ENCODE results near the gene FLOT1. TPM values are rescaled to one million over a fixed set of nuclear protein-coding genes. Genes with fewer than 3 reads are reported as not detected.

FLOT1 gene
- total and polyA plus RNA-seq, 11 donors: 166 to 310 (median 225) TPM

DNA sequence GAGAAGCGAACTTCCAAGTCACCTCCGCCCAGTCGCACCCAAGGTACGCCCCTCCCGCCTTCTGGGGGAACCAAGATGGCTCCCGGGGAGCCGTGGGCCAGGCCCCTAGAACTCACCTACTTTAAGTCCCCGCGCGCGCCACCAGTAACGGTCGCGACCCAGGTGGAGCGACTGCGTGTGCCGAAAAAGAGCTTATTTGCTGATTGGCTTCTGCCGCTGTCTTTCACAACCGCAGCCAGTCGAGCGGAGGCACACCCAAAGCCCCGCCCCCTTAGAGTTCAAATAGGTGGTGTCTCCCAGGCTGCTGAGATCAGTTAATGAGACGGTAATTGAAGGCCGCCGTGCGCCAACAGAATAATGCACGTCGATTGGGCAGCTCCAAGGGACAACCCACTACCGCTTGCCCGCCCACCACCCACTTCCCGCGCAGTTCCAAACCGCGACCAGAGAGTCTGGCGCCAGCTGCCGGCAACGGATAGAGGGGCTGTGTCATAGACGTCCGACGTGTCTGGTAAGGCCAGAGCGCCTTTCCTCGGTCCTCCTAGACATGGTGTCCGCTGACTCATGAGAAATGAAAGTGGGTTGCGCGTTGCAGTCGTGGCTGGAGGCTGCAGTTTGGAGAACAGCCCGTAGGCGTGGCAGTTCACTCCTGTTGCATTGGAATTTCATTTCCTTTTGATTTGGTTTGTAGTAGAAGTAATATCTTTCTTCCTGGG lies 25.2 kb downstream of the FLOT1 start, which contains the start of gene MDC1:
MDC1 (minus strand) TSS at position 153 of the 716 bp plus-strand sequence. CDS start 2,106 bp downstream, outside the sequence.
- H3K27ac ChIP-seq: peak within 1 kb of the TSS; percentile 80 to 97 (median 91)
- no peaks in the 10 kb centered on the region for H3K27me3 ChIP-seq
- intact Hi-C loops (cut with DNase I): loop anchor here in 3 of 10 donors (1.0 to 2.0 kb wide), 2 partner anchors 26 to 102 kb away; no protein-coding TSS in a partner anchor
- peaks cover 0 to 40% (median 30%) of the 10 kb centered on the region in 12 donors for H3K4me1 ChIP-seq
- no peaks in the 10 kb centered on the region for H3K9me3 ChIP-seq
- 0% methylated on average over 36 to 48 of the region's 48 CpGs for WGBS, 4 donors
- peak within 1 kb of the TSS; percentile 45 to 93 (median 73) for H3K4me3 ChIP-seq
- peak; percentile 100 for DNase-seq
- peaks cover 0 to 34% (median 27%) of the 10 kb centered on the region in 9 donors for H3K36me3 ChIP-seq
- TF ChIP-seq POLR2A (IDR thresholded peaks at IDR 0.05): peak; percentile 25 to 87
- TF ChIP-seq, protein P1, sequence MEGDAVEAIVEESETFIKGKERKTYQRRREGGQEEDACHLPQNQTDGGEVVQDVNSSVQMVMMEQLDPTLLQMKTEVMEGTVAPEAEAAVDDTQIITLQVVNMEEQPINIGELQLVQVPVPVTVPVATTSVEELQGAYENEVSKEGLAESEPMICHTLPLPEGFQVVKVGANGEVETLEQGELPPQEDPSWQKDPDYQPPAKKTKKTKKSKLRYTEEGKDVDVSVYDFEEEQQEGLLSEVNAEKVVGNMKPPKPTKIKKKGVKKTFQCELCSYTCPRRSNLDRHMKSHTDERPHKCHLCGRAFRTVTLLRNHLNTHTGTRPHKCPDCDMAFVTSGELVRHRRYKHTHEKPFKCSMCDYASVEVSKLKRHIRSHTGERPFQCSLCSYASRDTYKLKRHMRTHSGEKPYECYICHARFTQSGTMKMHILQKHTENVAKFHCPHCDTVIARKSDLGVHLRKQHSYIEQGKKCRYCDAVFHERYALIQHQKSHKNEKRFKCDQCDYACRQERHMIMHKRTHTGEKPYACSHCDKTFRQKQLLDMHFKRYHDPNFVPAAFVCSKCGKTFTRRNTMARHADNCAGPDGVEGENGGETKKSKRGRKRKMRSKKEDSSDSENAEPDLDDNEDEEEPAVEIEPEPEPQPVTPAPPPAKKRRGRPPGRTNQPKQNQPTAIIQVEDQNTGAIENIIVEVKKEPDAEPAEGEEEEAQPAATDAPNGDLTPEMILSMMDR (IDR thresholded peaks at IDR 0.05): peak in 10 of 12 donors; percentile 4 to 50 (median 36)
- ATAC-seq: peak; percentile 83 to 91 (median 87)

DNA sequence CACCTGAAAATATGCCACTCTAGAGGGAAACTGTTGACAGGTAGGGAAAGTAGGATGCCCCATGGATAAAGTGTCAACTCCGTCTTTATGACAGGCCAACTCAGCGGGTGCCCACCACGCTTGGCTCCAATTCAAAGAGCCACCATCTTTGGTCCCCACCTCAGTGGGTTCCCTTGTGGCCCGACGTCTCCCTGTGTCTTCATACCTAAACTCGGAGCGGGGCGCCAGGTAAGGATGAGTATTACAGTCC lies 25.7 kb downstream of the FLOT1 start:
- DNase-seq (no peak), ATAC-seq (no peak)
- intact Hi-C loops (cut with DNase I): loop anchor here in 3 of 10 donors (1.0 to 2.0 kb wide), 2 partner anchors 26 to 102 kb away; no protein-coding TSS in a partner anchor
- 2 to 5% (median 4%) methylated on average over 7 to 8 of the region's 8 CpGs for WGBS, 4 donors
- no peak for TF ChIP-seq POLR2A (IDR thresholded peaks at IDR 0.05)
- TF ChIP-seq, protein P1 (IDR thresholded peaks at IDR 0.05): no peak
- peak overlapping the region; percentile 62 to 97 (median 90) for H3K27ac ChIP-seq
- H3K4me3 ChIP-seq: peak overlapping the region; percentile 45 to 93 (median 73)
- no peaks in the 10 kb centered on the region for H3K27me3 ChIP-seq
- no peaks in the 10 kb centered on the region for H3K9me3 ChIP-seq
- peaks cover 0 to 36% (median 30%) of the 10 kb centered on the region in 9 donors for H3K36me3 ChIP-seq
- peaks cover 0 to 36% (median 25%) of the 10 kb centered on the region in 12 donors for H3K4me1 ChIP-seq

DNA sequence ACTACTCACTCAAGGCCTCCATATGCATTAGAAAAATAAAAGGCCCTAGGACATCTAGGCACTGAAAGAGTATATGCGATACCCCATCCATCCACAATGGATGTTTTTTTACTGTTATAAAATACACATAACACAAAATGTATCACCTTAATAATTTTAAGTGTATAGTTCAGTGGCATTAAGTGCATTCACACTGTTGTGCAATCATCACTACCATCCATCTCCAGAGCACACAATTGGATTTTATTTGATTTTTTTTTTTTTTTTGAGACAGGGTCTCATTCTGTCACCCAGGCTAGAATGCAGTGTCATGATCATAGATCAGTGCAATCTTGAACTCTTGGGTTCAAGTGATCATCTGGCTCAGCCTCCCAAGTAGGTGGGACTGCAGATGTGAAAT lies 28.2 kb downstream of the FLOT1 start:
- no peak for DNase-seq
- intact Hi-C loops (cut with DNase I): loop anchor here in 1 of 10 donors (2.0 kb wide), 1 partner anchor 23 kb away; the partner anchor contains the start of gene NRM
- no peak for TF ChIP-seq POLR2A (IDR thresholded peaks at IDR 0.05)
- TF ChIP-seq, protein P1 (IDR thresholded peaks at IDR 0.05): no peak

DNA sequence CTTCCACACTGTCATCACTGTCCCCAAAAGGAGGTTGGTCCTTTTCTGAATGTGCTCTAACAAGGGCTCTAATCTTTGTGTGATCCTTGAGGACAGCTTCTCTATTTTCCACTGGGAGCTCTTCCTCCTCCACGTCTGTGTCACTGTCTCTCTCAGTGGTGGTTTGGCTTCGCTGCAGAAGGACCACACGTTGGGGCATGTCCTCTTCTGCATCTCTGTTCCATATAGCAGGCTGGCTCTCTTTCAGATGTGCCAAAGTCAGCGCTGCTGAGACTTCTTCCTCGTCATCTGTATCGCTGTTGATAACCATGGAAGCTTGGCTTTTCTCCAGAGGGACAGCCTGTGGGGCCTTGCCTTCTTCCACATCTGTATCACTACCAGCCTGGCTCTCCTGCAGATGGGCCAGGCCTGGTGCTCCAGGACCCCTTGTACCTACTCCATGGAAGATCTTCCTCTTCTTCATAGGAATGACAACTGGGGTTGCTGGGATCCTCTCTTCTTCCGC lies 30.0 kb downstream of the FLOT1 start:
- DNase-seq (no peak), ATAC-seq (no peak)
- Histone ChIP-seq H3K4me3 (no peak overlapping the region), H3K27ac (no peak overlapping the region), H3K4me1 (peaks cover 0 to 12% (median 6%) of the 10 kb centered on the region in 12 donors), H3K36me3 (peaks cover 0 to 79% (median 67%) of the 10 kb centered on the region in 9 donors), H3K9me3 (no peaks in the 10 kb centered on the region), H3K27me3 (no peaks in the 10 kb centered on the region)
- intact Hi-C loops (cut with DNase I): no loop called here
- WGBS, 4 donors: 65 to 73% (median 68%) methylated on average over 7 of the region's 7 CpGs
- TF ChIP-seq POLR2A (IDR thresholded peaks at IDR 0.05): no peak
- TF ChIP-seq, protein P1 (IDR thresholded peaks at IDR 0.05): no peak

More for the DNA sequence above, 28.2 kb downstream of the FLOT1 start:
- 93 to 100% (median 98%) methylated on average over 1 of the region's 1 CpG for WGBS, 4 donors
- Histone ChIP-seq H3K4me3 (no peak overlapping the region), H3K27me3 (no peaks in the 10 kb centered on the region), H3K27ac (no peak overlapping the region), H3K9me3 (no peaks in the 10 kb centered on the region), H3K36me3 (peaks cover 0 to 61% (median 52%) of the 10 kb centered on the region in 9 donors), H3K4me1 (peaks cover 0 to 28% (median 19%) of the 10 kb centered on the region in 12 donors)
- ATAC-seq: no peak
